ENCODE results near the gene HDAC4. TPM values are rescaled to one million over a fixed set of nuclear protein-coding genes. Genes with fewer than 3 reads are reported as not detected.

Gene HDAC4
- total RNA-seq, 4 donors from 2014 or later = 68.0 to 123 (median 86.5) TPM

- Histone ChIP-seq H3K36me3 (peaks cover 0 to 66% (median 7%) of the 10 kb centered on the region in 3 donors), H3K4me3 (no peak overlapping the region), H3K27me3 (no peaks in the 10 kb centered on the region), H3K9me3 (peaks cover 0 to 22% (median 0%) of the 10 kb centered on the region in 4 donors), H3K27ac (no peak overlapping the region), H3K4me1 (no peaks in the 10 kb centered on the region)
- TF ChIP-seq EP300 (IDR thresholded peaks at IDR 0.05) (no peak), POLR2A (IDR thresholded peaks at IDR 0.05) (no peak), CTCF (IDR thresholded peaks at IDR 0.05) (no peak)
- no peak for DNase-seq (ENCODE audit: low spot score in 2 of 2)
- WGBS, 2 donors = 88 to 91% methylated on average over 27 to 28 of the region's 28 CpGs
Measured at GRCh38 chr2:239049421-239050251, 351.2 kb downstream of the HDAC4 start.

- Histone ChIP-seq H3K27ac (peak overlapping the region in 1 of 4 donors; percentile 48), H3K27me3 (no peaks in the 10 kb centered on the region), H3K9me3 (peaks cover 0 to 22% (median 0%) of the 10 kb centered on the region in 4 donors), H3K4me1 (no peaks in the 10 kb centered on the region), H3K36me3 (peaks cover 0 to 57% (median 5%) of the 10 kb centered on the region in 3 donors), H3K4me3 (no peak overlapping the region)
- DNase-seq (ENCODE audit: low spot score in 2 of 2) = no peak
- 62 to 66% methylated on average over 16 of the region's 16 CpGs for WGBS, 2 donors
- TF ChIP-seq CTCF (IDR thresholded peaks at IDR 0.05) (no peak), POLR2A (IDR thresholded peaks at IDR 0.05) (no peak), EP300 (IDR thresholded peaks at IDR 0.05) (no peak)
Measured at GRCh38 chr2:239048736-239049135, 352.1 kb downstream of the HDAC4 start.

GRCh38 chr2:239047861-239048260 is 353.0 kb downstream of the HDAC4 start:
- DNase-seq (ENCODE audit: low spot score in 2 of 2) = no peak
- WGBS, 2 donors = 93 to 95% methylated on average over 11 of the region's 11 CpGs
- TF ChIP-seq CTCF (IDR thresholded peaks at IDR 0.05) (no peak), POLR2A (IDR thresholded peaks at IDR 0.05) (no peak), EP300 (IDR thresholded peaks at IDR 0.05) (no peak)

GRCh38 chr2:239047420-239047819 is 353.4 kb downstream of the HDAC4 start:
- no peak for DNase-seq (ENCODE audit: low spot score in 2 of 2)
- no peaks in the 10 kb centered on the region for H3K27me3 ChIP-seq
- no peak overlapping the region for H3K4me3 ChIP-seq
- H3K9me3 ChIP-seq = peaks cover 0 to 22% (median 0%) of the 10 kb centered on the region in 4 donors
- TF ChIP-seq POLR2A (IDR thresholded peaks at IDR 0.05) (no peak), EP300 (IDR thresholded peaks at IDR 0.05) (no peak), CTCF (IDR thresholded peaks at IDR 0.05) (no peak)
- H3K27ac ChIP-seq = no peak overlapping the region
- no peaks in the 10 kb centered on the region for H3K4me1 ChIP-seq
- WGBS, 2 donors = 94 to 96% methylated on average over 8 of the region's 8 CpGs
- peaks cover 0 to 44% (median 0%) of the 10 kb centered on the region in 3 donors for H3K36me3 ChIP-seq

More at GRCh38 chr2:239047861-239048260, 353.0 kb downstream of the HDAC4 start:
- Histone ChIP-seq H3K4me3 (no peak overlapping the region), H3K4me1 (no peaks in the 10 kb centered on the region), H3K9me3 (peaks cover 0 to 22% (median 0%) of the 10 kb centered on the region in 4 donors), H3K27ac (no peak overlapping the region), H3K27me3 (no peaks in the 10 kb centered on the region), H3K36me3 (peaks cover 0 to 48% (median 3%) of the 10 kb centered on the region in 3 donors)

- Histone ChIP-seq H3K36me3 (peaks cover 0 to 38% (median 0%) of the 10 kb centered on the region in 3 donors), H3K4me1 (no peaks in the 10 kb centered on the region), H3K27me3 (no peaks in the 10 kb centered on the region), H3K27ac (no peak overlapping the region), H3K9me3 (peaks cover 0 to 22% (median 0%) of the 10 kb centered on the region in 4 donors), H3K4me3 (no peak overlapping the region)
- WGBS, 2 donors = 90 to 95% methylated on average over 4 to 9 of the region's 9 CpGs
- DNase-seq (ENCODE audit: low spot score in 2 of 2) = no peak
- TF ChIP-seq POLR2A (IDR thresholded peaks at IDR 0.05) (no peak), CTCF (IDR thresholded peaks at IDR 0.05) (no peak), EP300 (IDR thresholded peaks at IDR 0.05) (no peak)
Measured at GRCh38 chr2:239046822-239047221, 354.0 kb downstream of the HDAC4 start.

All from tibial nerve (tissue), 4 donors.